Peyer's patch (tissue), 4 donors: ENCODE results near the gene NEURL1B.

ENCODE experiments used
- POLR2A ChIP-seq, 2 donors: fragments of 450-650 bp; IDR thresholded peaks; one replicate each; pipeline ENCODE4 v1.5.1; 2017; ENCODE audit warnings: antibody characterized with exemption in 2 of 2, mild to moderate bottlenecking in 2 of 2, moderate library complexity in 2 of 2
- TF ChIP-seq, protein P1 (sequence below), 6 experiments: fragments of 450-650 bp in 4 of 6; fragments of 200-600 bp in 2 of 6; sonication (generic) in 1 of 6; IDR thresholded peaks; one replicate each; pipeline ENCODE4 v1.5.1; 2017 to 2019; ENCODE audit warnings: antibody characterized with exemption in 6 of 6, mild to moderate bottlenecking in 3 of 6, moderate library complexity in 1 of 6

- TF ChIP-seq, protein P1, sequence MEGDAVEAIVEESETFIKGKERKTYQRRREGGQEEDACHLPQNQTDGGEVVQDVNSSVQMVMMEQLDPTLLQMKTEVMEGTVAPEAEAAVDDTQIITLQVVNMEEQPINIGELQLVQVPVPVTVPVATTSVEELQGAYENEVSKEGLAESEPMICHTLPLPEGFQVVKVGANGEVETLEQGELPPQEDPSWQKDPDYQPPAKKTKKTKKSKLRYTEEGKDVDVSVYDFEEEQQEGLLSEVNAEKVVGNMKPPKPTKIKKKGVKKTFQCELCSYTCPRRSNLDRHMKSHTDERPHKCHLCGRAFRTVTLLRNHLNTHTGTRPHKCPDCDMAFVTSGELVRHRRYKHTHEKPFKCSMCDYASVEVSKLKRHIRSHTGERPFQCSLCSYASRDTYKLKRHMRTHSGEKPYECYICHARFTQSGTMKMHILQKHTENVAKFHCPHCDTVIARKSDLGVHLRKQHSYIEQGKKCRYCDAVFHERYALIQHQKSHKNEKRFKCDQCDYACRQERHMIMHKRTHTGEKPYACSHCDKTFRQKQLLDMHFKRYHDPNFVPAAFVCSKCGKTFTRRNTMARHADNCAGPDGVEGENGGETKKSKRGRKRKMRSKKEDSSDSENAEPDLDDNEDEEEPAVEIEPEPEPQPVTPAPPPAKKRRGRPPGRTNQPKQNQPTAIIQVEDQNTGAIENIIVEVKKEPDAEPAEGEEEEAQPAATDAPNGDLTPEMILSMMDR (IDR thresholded peaks at IDR 0.05), result no peak
- no peak for TF ChIP-seq POLR2A (IDR thresholded peaks at IDR 0.05)
Observed at GRCh38 chr5:172735141-172735831, 94.2 kb downstream of the NEURL1B start.
